ENCODE measurements around the gene CCDC3. TPM values are rescaled to one million over a fixed set of nuclear protein-coding genes. Genes with fewer than 3 reads are reported as not detected.

CCDC3 gene
- total and polyA plus RNA-seq, 2 of the 4 experiments (the other 2 are of a cell fraction), result 0.29 to 0.36 TPM

- Histone ChIP-seq H2AK5ac (ENCODE audit: low read depth, low read length) (no peak overlapping the region), H2AFZ (replicated peaks; ENCODE audit: low read length, poor library complexity) (no peak overlapping the region), H2BK5ac (ENCODE audit: low read depth, low read length, poor library complexity, severe bottlenecking) (no peak overlapping the region), H3K9me1 (ENCODE audit: insufficient read depth, low read length) (no peaks in the 10 kb centered on the region), H2AK9ac (replicated peaks; ENCODE audit: low read depth, low read length, poor library complexity) (no peak overlapping the region), H4K8ac (ENCODE audit: low read depth in 2 of 2, low read length in 2 of 2) (no peak overlapping the region), H3K23ac (ENCODE audit: low read depth, low read length) (no peak overlapping the region), H3K9ac (ENCODE audit: low read depth, low read length) (no peak overlapping the region), H2BK120ac (ENCODE audit: low read depth, low read length) (no peak overlapping the region), H3K4me1 (ENCODE audit: control insufficient read depth, insufficient read depth, low read length) (peaks cover under 1% of the 10 kb centered on the region; the same call in 1 of the 2 replicates), H2BK20ac (ENCODE audit: low read depth, low read length) (no peak overlapping the region), H4K20me1 (ENCODE audit: insufficient read depth, low read length) (no peaks in the 10 kb centered on the region), H3K27me3 (ENCODE audit: control insufficient read depth, insufficient read depth, low read length) (no peaks in the 10 kb centered on the region; the same call in 1 of the 2 replicates), H3K18ac (ENCODE audit: low read depth, low read length) (no peak overlapping the region), H3K14ac (replicated peaks; ENCODE audit: low read depth, low read length) (no peak overlapping the region), H3K4me2 (ENCODE audit: low read depth, low read length) (no peak overlapping the region), H3K27ac (ENCODE audit: insufficient read depth, low read length) (no peak overlapping the region), H3K4me3 (ENCODE audit: insufficient read depth, low read depth, low read length) (no peak overlapping the region), H2BK15ac (ENCODE audit: low read depth, low read length) (no peak overlapping the region), H3K9me3 (ENCODE audit: control insufficient read depth, insufficient read depth, low read length) (peaks cover 6% of the 10 kb centered on the region), H3K36me3 (ENCODE audit: control insufficient read depth, insufficient read depth, low read length) (no peaks in the 10 kb centered on the region), H3K56ac (ENCODE audit: extremely low read depth, insufficient read depth, low read length) (no peak overlapping the region), H3K79me1 (ENCODE audit: low read depth in 1 of 2, low read length in 2 of 2) (no peaks in the 10 kb centered on the region), H3K4ac (ENCODE audit: low read depth, low read length) (no peak overlapping the region), H4K91ac (ENCODE audit: insufficient read depth, low read depth, low read length) (no peak overlapping the region), H4K5ac (ENCODE audit: low read depth, low read length) (no peak overlapping the region)
- CTCF ChIA-PET, result no interaction called here
- dilution Hi-C loops (cut with HindIII; ENCODE audit: low sequenced_read_pairs, unreplicated experiment) (no loop called here), in situ Hi-C loops (cut with MboI; ENCODE audit: low sequenced_read_pairs) (no loop called here), intact Hi-C loops (cut with micrococcal nuclease) (no loop called here)
- no CpG with 5 or more reads among the region's 2 CpGs for WGBS, 2 experiments (ENCODE audit: extremely low coverage in 2 of 2, insufficient read length in 1 of 2)
- TF ChIP-seq RAD21 (IDR thresholded peaks at IDR 0.05; ENCODE audit: low read length) (no peak), NFE2L2 (IDR thresholded peaks at IDR 0.05; ENCODE audit: low read depth, low read length) (no peak), CTCF (conservative IDR thresholded peaks at IDR 0.05; ENCODE audit: low read depth, low read length) (no peak), BHLHE40 (IDR thresholded peaks at IDR 0.05; ENCODE audit: low read depth, low read length) (no peak), CHD1 (IDR thresholded peaks at IDR 0.05; ENCODE audit: low read depth, low read length) (no peak), MAFK (IDR thresholded peaks at IDR 0.05; ENCODE audit: low read depth, low read length) (no peak), SMC3 (IDR thresholded peaks at IDR 0.05; ENCODE audit: low read depth, low read length) (no peak), POLR2A (IDR thresholded peaks at IDR 0.05; ENCODE audit: low read depth, low read length) (no peak), FOS (IDR thresholded peaks at IDR 0.05; ENCODE audit: low read depth, low read length) (no peak), MAZ (IDR thresholded peaks at IDR 0.05; ENCODE audit: borderline replicate concordance, low read depth, low read length) (no peak), RFX5 (IDR thresholded peaks at IDR 0.05; ENCODE audit: low read depth, low read length) (no peak)
- TF ChIP-seq, protein P1, sequence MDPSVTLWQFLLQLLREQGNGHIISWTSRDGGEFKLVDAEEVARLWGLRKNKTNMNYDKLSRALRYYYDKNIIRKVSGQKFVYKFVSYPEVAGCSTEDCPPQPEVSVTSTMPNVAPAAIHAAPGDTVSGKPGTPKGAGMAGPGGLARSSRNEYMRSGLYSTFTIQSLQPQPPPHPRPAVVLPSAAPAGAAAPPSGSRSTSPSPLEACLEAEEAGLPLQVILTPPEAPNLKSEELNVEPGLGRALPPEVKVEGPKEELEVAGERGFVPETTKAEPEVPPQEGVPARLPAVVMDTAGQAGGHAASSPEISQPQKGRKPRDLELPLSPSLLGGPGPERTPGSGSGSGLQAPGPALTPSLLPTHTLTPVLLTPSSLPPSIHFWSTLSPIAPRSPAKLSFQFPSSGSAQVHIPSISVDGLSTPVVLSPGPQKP (IDR thresholded peaks at IDR 0.05; ENCODE audit: borderline replicate concordance, low read depth, low read length), result no peak
- TF ChIP-seq, protein P2, sequence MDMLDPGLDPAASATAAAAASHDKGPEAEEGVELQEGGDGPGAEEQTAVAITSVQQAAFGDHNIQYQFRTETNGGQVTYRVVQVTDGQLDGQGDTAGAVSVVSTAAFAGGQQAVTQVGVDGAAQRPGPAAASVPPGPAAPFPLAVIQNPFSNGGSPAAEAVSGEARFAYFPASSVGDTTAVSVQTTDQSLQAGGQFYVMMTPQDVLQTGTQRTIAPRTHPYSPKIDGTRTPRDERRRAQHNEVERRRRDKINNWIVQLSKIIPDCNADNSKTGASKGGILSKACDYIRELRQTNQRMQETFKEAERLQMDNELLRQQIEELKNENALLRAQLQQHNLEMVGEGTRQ (IDR thresholded peaks at IDR 0.05; ENCODE audit: low read depth, low read length), result no peak
- DNase-seq (no peak), ATAC-seq (ENCODE audit: low read depth) (no peak)
- POLR2A ChIA-PET (ENCODE audit: unreplicated experiment), result no interaction called here
- no TSS peak for BruUV-seq (replicated peaks)
Observed at GRCh38 chr10:13023754-13024153, 22.2 kb upstream of the CCDC3 start.
